NCI-H2081 (cell line): ENCODE results near the gene IRF5.
"Not testable (repeated sequence)": the region's sequence is repeated elsewhere in the genome, so short reads cannot be mapped to it uniquely, and the experiment has no call there.

ENCODE experiments used
- DNase-seq, 2 experiments: peaks; one replicate each; lab custom pipeline; 2025; lab: John Stamatoyannopoulos, UW

IRF5 gene

GRCh38 chr7:128968624-128969023, 30.9 kb downstream of the IRF5 start:
- DNase-seq = no peak

DNA sequence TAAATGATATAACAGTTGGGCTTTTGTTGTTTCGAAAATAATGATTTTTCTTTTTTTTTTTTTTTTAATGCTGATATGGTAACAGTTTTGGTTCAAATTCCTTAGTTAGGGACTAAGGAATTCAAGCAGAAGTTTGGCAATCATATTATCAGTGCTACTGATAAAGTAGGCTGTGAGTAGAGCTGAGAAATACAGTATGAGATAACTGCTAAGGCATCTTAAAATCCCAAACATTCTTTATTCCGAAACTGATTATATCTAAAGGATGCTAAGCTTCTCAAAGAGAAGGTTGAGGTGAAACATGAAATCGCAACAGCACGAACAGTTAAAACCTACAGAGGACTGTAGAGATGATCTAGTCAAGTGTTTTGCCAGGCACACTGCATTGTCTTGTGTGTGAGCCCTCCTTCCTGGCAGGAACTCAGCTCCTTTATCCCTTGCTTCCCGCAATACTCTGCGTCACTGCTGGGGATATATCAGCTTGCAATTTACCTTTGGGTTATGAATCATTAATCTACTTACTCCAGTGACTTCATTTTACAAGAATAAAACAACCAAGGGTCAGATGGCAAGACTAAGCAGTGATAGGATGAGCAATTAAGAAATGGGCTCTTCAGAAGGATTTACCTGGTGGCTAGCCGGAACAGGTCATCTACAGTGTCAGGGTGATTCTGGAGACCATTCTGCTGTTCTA, 36.7 kb downstream of the IRF5 start:
- DNase-seq = no peak

DNA sequence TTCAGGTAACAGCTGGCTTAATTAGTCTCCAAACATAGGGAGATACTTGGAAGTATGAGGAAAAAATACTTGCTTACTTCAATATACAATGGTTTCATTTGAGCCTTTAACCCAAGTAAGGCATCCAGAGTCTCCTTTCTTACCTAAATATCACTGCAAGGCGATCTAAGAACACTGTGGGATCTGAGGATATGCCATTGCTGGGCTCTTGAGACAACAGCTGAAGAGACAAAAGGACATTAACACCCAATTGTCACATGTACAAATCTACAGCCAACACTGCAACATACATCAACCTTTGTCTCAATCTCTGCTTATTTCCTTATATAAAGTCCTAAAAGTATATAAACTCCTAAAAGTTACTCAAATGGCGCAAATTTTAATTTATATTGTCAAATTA, 44.4 kb downstream of the IRF5 start:
- DNase-seq = no peak

- DNase-seq = no peak
Measured at GRCh38 chr7:128985660-128986059, 47.9 kb downstream of the IRF5 start.

DNA sequence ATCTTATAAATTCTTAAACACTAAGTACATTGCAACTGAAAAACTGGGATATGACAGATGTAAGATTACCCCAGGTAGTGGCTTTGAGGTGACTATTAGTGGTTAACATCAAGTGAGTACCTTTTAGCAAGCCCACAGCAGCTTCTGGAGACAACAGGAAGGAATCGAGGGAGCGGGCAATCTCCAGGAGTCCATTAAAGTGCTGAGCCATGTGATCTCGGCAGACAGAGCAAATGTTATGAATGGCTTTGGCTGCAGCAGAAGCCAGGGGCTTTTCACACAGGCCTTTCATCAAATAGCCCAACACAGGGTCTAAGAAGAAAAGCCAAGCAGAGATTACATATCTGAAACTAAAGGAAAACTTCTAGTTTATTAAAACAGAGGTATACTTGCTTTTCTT, 48.9 kb downstream of the IRF5 start:
- DNase-seq = no peak

DNA sequence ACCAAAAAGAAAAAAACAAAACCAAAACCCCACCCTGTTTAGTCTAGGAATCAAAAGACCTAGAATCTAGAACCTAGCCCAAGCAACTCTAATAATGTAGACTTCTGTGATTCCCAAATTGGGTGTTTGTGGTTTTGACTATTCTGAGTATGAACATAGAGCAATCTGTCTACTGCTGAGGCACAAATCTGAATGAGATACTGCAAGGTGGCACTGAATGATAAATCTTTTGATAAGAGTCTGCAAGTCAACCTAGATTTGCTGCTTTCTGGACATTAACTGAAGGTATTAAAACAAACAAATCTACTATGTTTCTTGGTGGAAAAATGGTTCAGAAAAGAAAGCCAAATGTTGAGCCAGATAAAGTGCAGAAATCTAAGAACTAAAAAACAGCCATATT, 50.6 kb downstream of the IRF5 start:
- DNase-seq = no peak

GRCh38 chr7:128989961-128990360, 52.2 kb downstream of the IRF5 start:
- DNase-seq = no peak

GRCh38 chr7:128993419-128993818, 55.7 kb downstream of the IRF5 start:
- DNase-seq = no peak

DNA sequence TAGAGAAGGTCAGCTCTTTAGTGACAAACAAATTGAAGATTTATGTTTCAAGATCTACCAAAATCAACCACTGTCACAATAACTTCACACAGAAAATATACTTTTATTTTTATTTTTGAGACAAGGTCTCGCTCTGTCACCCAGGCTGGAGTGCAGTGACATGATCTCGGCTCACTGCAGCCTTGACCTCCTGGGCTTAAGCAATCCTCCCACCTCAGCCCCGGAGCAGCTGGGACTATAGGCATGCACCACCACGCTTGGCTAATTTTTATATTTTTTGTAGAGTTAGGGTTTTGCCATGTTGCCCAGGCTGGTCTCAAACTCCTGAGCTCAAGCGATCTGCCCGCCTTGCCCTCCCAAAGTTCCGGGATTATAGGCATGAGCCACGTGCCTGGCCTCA, 56.8 kb downstream of the IRF5 start:
- not testable (repeated sequence) for DNase-seq

- DNase-seq = no peak
Measured at GRCh38 chr7:128997181-128997580, 59.5 kb downstream of the IRF5 start.
